Activated T-helper 1 cell treated with anti-CD3 and anti-CD28 coated beads, Interleukin-2, amount 50 U/mL, for 16 hours (primary cell): ENCODE measurements around the gene COL15A1.

Experiments used
- DNase-seq, 2 donors: peaks; one replicate each; pipeline ENCODE4 v3.0.0-alpha.2; 2020; ENCODE audit warnings: low read depth in 1 of 2, low spot score in 1 of 2

Gene COL15A1

GRCh38 chr9:98992107-98992884, 48.6 kb downstream of the COL15A1 start:
- DNase-seq = no peak

GRCh38 chr9:98992885-98993569, 49.3 kb downstream of the COL15A1 start:
- DNase-seq = no peak

GRCh38 chr9:98993570-98993945, 49.9 kb downstream of the COL15A1 start:
- DNase-seq = no peak

- no peak for DNase-seq
These were observed 50.7 kb downstream of the COL15A1 start for GRCh38 chr9:98994172-98995058.

GRCh38 chr9:98995059-98995671, 51.5 kb downstream of the COL15A1 start:
- no peak for DNase-seq

- no peak for DNase-seq
These were observed 52.3 kb downstream of the COL15A1 start for GRCh38 chr9:98995971-98996504.

- DNase-seq = no peak
These were observed 53.9 kb downstream of the COL15A1 start for GRCh38 chr9:98997604-98998003.

GRCh38 chr9:98998441-98999151, 54.9 kb downstream of the COL15A1 start:
- DNase-seq = peak; percentile 21 to 29

GRCh38 chr9:98999152-98999525, 55.4 kb downstream of the COL15A1 start:
- DNase-seq = no peak

- peak; percentile 17 to 21 for DNase-seq
These were observed 57.0 kb downstream of the COL15A1 start for GRCh38 chr9:99000476-99001395.

GRCh38 chr9:99001892-99002291, 58.2 kb downstream of the COL15A1 start:
- no peak for DNase-seq

GRCh38 chr9:99002706-99003105, 59.0 kb downstream of the COL15A1 start:
- DNase-seq = no peak

GRCh38 chr9:99003308-99003707, 59.6 kb downstream of the COL15A1 start:
- DNase-seq = no peak

GRCh38 chr9:99004115-99004514, 60.4 kb downstream of the COL15A1 start:
- no peak for DNase-seq

- no peak for DNase-seq
These were observed 61.2 kb downstream of the COL15A1 start for GRCh38 chr9:99004717-99005460.

- DNase-seq = no peak
These were observed 61.9 kb downstream of the COL15A1 start for GRCh38 chr9:99005651-99006050.

GRCh38 chr9:99006511-99006910, 62.8 kb downstream of the COL15A1 start:
- DNase-seq = no peak

- DNase-seq = no peak
These were observed 63.3 kb downstream of the COL15A1 start for GRCh38 chr9:99006979-99007378.

GRCh38 chr9:99008203-99008602, 64.5 kb downstream of the COL15A1 start:
- DNase-seq = no peak
